Ovary (tissue), 9 donors: ENCODE measurements around the gene ODAD2. TPM values are rescaled to one million over a fixed set of nuclear protein-coding genes. Genes with fewer than 3 reads are reported as not detected.
A peak's percentile ranks its signal among the peaks of the same experiment; 100 is the strongest.

Experiments
- DNase-seq, 5 donors: peaks; one replicate each; pipeline ENCODE4 v3.0.0-alpha.2; 2019 to 2020
- H3K27ac ChIP-seq, 2 donors: fragments of 200-600 bp; one replicate each; pipeline versions ENCODE4 v1.5.1 to v1.8.0; 2019 to 2022
- H3K27me3 ChIP-seq: fragments of 200-600 bp; one replicate; pipeline ENCODE4 v1.8.0; 2022
- H3K36me3 ChIP-seq: fragments of 200-600 bp; sonication (generic); one replicate; pipeline ENCODE4 v1.5.1; 2019
- H3K4me1 ChIP-seq: one replicate; pipeline ENCODE4 v1.8.1; 2013; ENCODE audit warnings: mild to moderate bottlenecking, moderate library complexity; ENCODE audit not compliant: insufficient read depth
- H3K4me3 ChIP-seq: fragments of 200-600 bp; sonication (generic); one replicate; pipeline ENCODE4 v1.5.1; 2017
- H3K9me3 ChIP-seq, 2 donors: fragments of 200-600 bp in 1 of 2; sonication (generic) in 1 of 2; one replicate each; pipeline versions ENCODE4 v1.5.1 to v1.8.1; 2013 to 2019; ENCODE audit warnings: mild to moderate bottlenecking in 1 of 2, moderate library complexity in 1 of 2
- CTCF ChIP-seq, 3 donors: fragments of 450-650 bp in 2 of 3; fragments of 200-600 bp in 1 of 3; IDR thresholded peaks; one replicate each; pipeline versions ENCODE4 v1.5.1 to v1.8.0; 2016 to 2022; ENCODE audit warnings: antibody characterized with exemption in 3 of 3, mild to moderate bottlenecking in 1 of 3
- EP300 ChIP-seq: sonication (generic); formaldehyde crosslinking; IDR thresholded peaks from one replicate; pipeline ENCODE4 v1.6.1; 2017; ENCODE audit warnings: antibody characterized with exemption
- POLR2A ChIP-seq: fragments of 450-650 bp; IDR thresholded peaks from one replicate; pipeline ENCODE4 v1.6.1; 2017; ENCODE audit warnings: antibody characterized with exemption, mild to moderate bottlenecking, moderate library complexity
- WGBS, 3 donors: extraction: QIAGEN DNeasy Blood & Tissue Kit in 1 of 3; methylation state at CpG; one replicate each; pipeline versions ENCODE4 v1.1.5 to v1.1.7; 2013 to 2017; 5-methylcytosine and 5-hydroxymethylcytosine counted together
- intact Hi-C, 4 donors: fragments of 100-400 bp; cut with DNase I; formaldehyde crosslinking; loops; one replicate each; pipeline versions ENCODE4 v1.11.0 to v1.15.1; 2022 to 2023
- polyA plus RNA-seq, 2 donors: library from polyadenylated mRNA; stranded (reverse); fragments of 200-250 nt in 1 of 2; fragments of 350-450 nt in 1 of 2; fragmentation: Illumina TruSeq in 1 of 2; extraction: RNeasy Lipid Tissue Mini Kit (QIAGEN cat#74804) in 1 of 2; gene quantifications; one replicate each; pipeline ENCODE4 v1.2.3, GENCODE V29; 2013 to 2014
- total RNA-seq, 7 donors: library from RNA; depleted of rRNA in 2 of 7; stranded (reverse); fragments of >200 nt in 2 of 7; fragmentation: NEBNext Ultra II Directional in 3 of 7; extraction: Animal tissue kit (Norgen Biotek cat#: 25700) in 3 of 7; gene quantifications; one replicate each; pipeline versions ENCODE4 v1.1.0 to v1.2.4, GENCODE V29; 2016 to 2023
- donor health status: DM: no; HTN: no; CAD: no; lungs with moderate emphysema.
- donor health status: DM: no; HTN: no; CAD: no.
- donor health status: Bipolar disorder and iron deficiency.
- donor health status: DM: yes; HTN: yes; CAD: no.
- donor health status: DM: no; HTN: no; CAD: no.
- donor health status: DM: yes; HTN: yes; CAD: no.

ODAD2 gene
- total and polyA plus RNA-seq, 9 donors, result 0.83 to 11.0 (median 2.5) TPM

GRCh38 chr10:27794157-27794556 is 204.7 kb downstream of the ODAD2 start:
- Histone ChIP-seq H3K4me3 (no peak overlapping the region), H3K27ac (no peak overlapping the region), H3K36me3 (no peaks in the 10 kb centered on the region), H3K9me3 (no peaks in the 10 kb centered on the region), H3K4me1 (no peaks in the 10 kb centered on the region), H3K27me3 (no peaks in the 10 kb centered on the region)
- 19 to 40% (median 37%) methylated on average over 1 of the region's 1 CpG for WGBS, 3 donors
- no peak for DNase-seq
- intact Hi-C loops, result no loop called here
- no peak for TF ChIP-seq CTCF (IDR thresholded peaks at IDR 0.05)
- TF ChIP-seq EP300, result no peak
- TF ChIP-seq POLR2A, result no peak

- H3K36me3 ChIP-seq, result no peaks in the 10 kb centered on the region
- no peaks in the 10 kb centered on the region for H3K4me1 ChIP-seq
- intact Hi-C loops, result no loop called here
- no peak overlapping the region for H3K27ac ChIP-seq
- H3K9me3 ChIP-seq, result no peaks in the 10 kb centered on the region
- no peak for DNase-seq
- 88 to 94% (median 88%) methylated on average over 2 of the region's 2 CpGs for WGBS, 3 donors
- no peak overlapping the region for H3K4me3 ChIP-seq
- H3K27me3 ChIP-seq, result no peaks in the 10 kb centered on the region
- TF ChIP-seq EP300 (no peak), POLR2A (no peak), CTCF (IDR thresholded peaks at IDR 0.05) (no peak)
Observed at GRCh38 chr10:27792216-27792615, 206.7 kb downstream of the ODAD2 start.

- Histone ChIP-seq H3K4me3 (no peak overlapping the region), H3K27ac (peak overlapping the region in 1 of 2 donors; percentile 53), H3K4me1 (peaks cover 6% of the 10 kb centered on the region), H3K9me3 (no peaks in the 10 kb centered on the region), H3K27me3 (no peaks in the 10 kb centered on the region), H3K36me3 (no peaks in the 10 kb centered on the region)
- intact Hi-C loops, result no loop called here
- WGBS, 3 donors, result 8 to 21% (median 8%) methylated on average over 2 of the region's 2 CpGs
- no peak for DNase-seq
- TF ChIP-seq POLR2A (no peak), CTCF (IDR thresholded peaks at IDR 0.05) (no peak), EP300 (no peak)
Observed at GRCh38 chr10:27784272-27784671, 214.6 kb downstream of the ODAD2 start.

GRCh38 chr10:27783660-27784059 is 215.2 kb downstream of the ODAD2 start:
- Histone ChIP-seq H3K4me3 (no peak overlapping the region), H3K4me1 (peaks cover 6% of the 10 kb centered on the region), H3K36me3 (no peaks in the 10 kb centered on the region), H3K9me3 (no peaks in the 10 kb centered on the region), H3K27ac (no peak overlapping the region), H3K27me3 (no peaks in the 10 kb centered on the region)
- intact Hi-C loops, result no loop called here
- peak in 2 of 5 donors; percentile 33 to 37 for DNase-seq
- TF ChIP-seq EP300, result no peak
- TF ChIP-seq CTCF (IDR thresholded peaks at IDR 0.05), result no peak
- TF ChIP-seq POLR2A, result no peak
- 44 to 71% (median 52%) methylated on average over 1 of the region's 1 CpG for WGBS, 3 donors
